Effector memory CD8-positive, alpha-beta T cell (primary cell): ENCODE data around the gene DNAI7.

ENCODE experiments used
- ATAC-seq: fragments of 150-1000 bp; cut with Tn5 transposase; replicated peaks from 2 replicates; pipeline ENCODE4 v1.10.0; 2021; ENCODE audit warnings: mild to moderate bottlenecking, moderate library complexity
- DNase-seq, 3 experiments: peaks; one replicate each; pipeline ENCODE4 v3.0.0; 2021
- H3K27ac Mint-ChIP-seq, 2 donors: one replicate each; pipeline ENCODE4 v1.8.0; 2022; ENCODE audit warnings: mild to moderate bottlenecking in 2 of 2, mixed read lengths in 2 of 2, moderate library complexity in 2 of 2
- H3K27me3 Mint-ChIP-seq, 2 donors: one replicate each; pipeline ENCODE4 v1.8.0; 2022; ENCODE audit warnings: mixed read lengths in 2 of 2
- H3K36me3 Mint-ChIP-seq: one replicate; pipeline ENCODE4 v1.8.0; 2022; ENCODE audit warnings: mild to moderate bottlenecking, moderate library complexity, mixed read lengths; ENCODE audit not compliant: insufficient read depth
- H3K4me1 Mint-ChIP-seq, 2 donors: one replicate each; pipeline ENCODE4 v1.8.0; 2022; ENCODE audit warnings: low read depth in 2 of 2, mixed read lengths in 2 of 2
- H3K4me3 Mint-ChIP-seq, 2 donors: one replicate each; pipeline ENCODE4 v1.8.0; 2022; ENCODE audit warnings: mild to moderate bottlenecking in 2 of 2, mixed read lengths in 2 of 2, moderate library complexity in 2 of 2
- H3K9me3 Mint-ChIP-seq, 2 donors: one replicate each; pipeline ENCODE4 v1.8.0; 2022; ENCODE audit warnings: mixed read lengths in 2 of 2

The DNAI7 gene

GRCh38 chr12:25151476-25151875 lies 43.5 kb downstream of the DNAI7 start:
- no peaks in the 10 kb centered on the region for H3K9me3 Mint-ChIP-seq
- H3K4me3 Mint-ChIP-seq: no peak overlapping the region
- H3K36me3 Mint-ChIP-seq: peaks cover under 1% of the 10 kb centered on the region
- DNase-seq: no peak
- no peak for ATAC-seq
- H3K27me3 Mint-ChIP-seq: no peaks in the 10 kb centered on the region
- H3K4me1 Mint-ChIP-seq: peaks cover 0 to 5% of the 10 kb centered on the region in 2 donors
- H3K27ac Mint-ChIP-seq: peak overlapping the region in 1 of 2 donors; percentile 16

- DNase-seq (no peak), ATAC-seq (no peak)
- Mint-ChIP-seq H3K4me3 (no peak overlapping the region), H3K36me3 (peaks cover 5% of the 10 kb centered on the region), H3K4me1 (no peaks in the 10 kb centered on the region), H3K9me3 (no peaks in the 10 kb centered on the region), H3K27me3 (no peaks in the 10 kb centered on the region), H3K27ac (no peak overlapping the region)
Measured at GRCh38 chr12:25146686-25147085, 48.3 kb downstream of the DNAI7 start.

- DNase-seq (no peak), ATAC-seq (no peak)
- Mint-ChIP-seq H3K9me3 (no peaks in the 10 kb centered on the region), H3K27me3 (peaks cover 10 to 21% of the 10 kb centered on the region in 2 donors), H3K4me3 (no peak overlapping the region), H3K27ac (peak overlapping the region in 1 of 2 donors; percentile 35), H3K4me1 (no peaks in the 10 kb centered on the region), H3K36me3 (no peaks in the 10 kb centered on the region)
Measured at GRCh38 chr12:25135531-25136154, 59.3 kb downstream of the DNAI7 start.

GRCh38 chr12:25131270-25131669 lies 63.7 kb downstream of the DNAI7 start:
- Mint-ChIP-seq H3K36me3 (no peaks in the 10 kb centered on the region), H3K4me3 (no peak overlapping the region), H3K9me3 (no peaks in the 10 kb centered on the region), H3K27me3 (peaks cover 6 to 16% of the 10 kb centered on the region in 2 donors), H3K27ac (no peak overlapping the region), H3K4me1 (no peaks in the 10 kb centered on the region)
- DNase-seq (no peak), ATAC-seq (no peak)

GRCh38 chr12:25130741-25131188 lies 64.2 kb downstream of the DNAI7 start:
- no peaks in the 10 kb centered on the region for H3K36me3 Mint-ChIP-seq
- H3K4me1 Mint-ChIP-seq: no peaks in the 10 kb centered on the region
- H3K27me3 Mint-ChIP-seq: peaks cover under 1 to 11% of the 10 kb centered on the region in 2 donors
- no peak overlapping the region for H3K4me3 Mint-ChIP-seq
- ATAC-seq (peak; percentile 45), DNase-seq (no peak)
- no peaks in the 10 kb centered on the region for H3K9me3 Mint-ChIP-seq
- H3K27ac Mint-ChIP-seq: no peak overlapping the region

- DNase-seq (no peak), ATAC-seq (no peak)
- Mint-ChIP-seq H3K4me3 (no peak overlapping the region), H3K36me3 (no peaks in the 10 kb centered on the region), H3K27ac (no peak overlapping the region), H3K27me3 (no peaks in the 10 kb centered on the region), H3K4me1 (no peaks in the 10 kb centered on the region), H3K9me3 (no peaks in the 10 kb centered on the region)
Measured at GRCh38 chr12:25126746-25127145, 68.2 kb downstream of the DNAI7 start.

GRCh38 chr12:25126101-25126500 lies 68.9 kb downstream of the DNAI7 start:
- Mint-ChIP-seq H3K4me1 (no peaks in the 10 kb centered on the region), H3K27ac (no peak overlapping the region), H3K4me3 (no peak overlapping the region), H3K27me3 (no peaks in the 10 kb centered on the region), H3K9me3 (no peaks in the 10 kb centered on the region), H3K36me3 (no peaks in the 10 kb centered on the region)
- DNase-seq (no peak), ATAC-seq (no peak)

GRCh38 chr12:25124493-25124892 lies 70.5 kb downstream of the DNAI7 start:
- H3K4me3 Mint-ChIP-seq: no peak overlapping the region
- H3K27me3 Mint-ChIP-seq: no peaks in the 10 kb centered on the region
- no peak overlapping the region for H3K27ac Mint-ChIP-seq
- ATAC-seq: no peak
- DNase-seq: no peak
- H3K36me3 Mint-ChIP-seq: no peaks in the 10 kb centered on the region
- H3K4me1 Mint-ChIP-seq: no peaks in the 10 kb centered on the region
- H3K9me3 Mint-ChIP-seq: no peaks in the 10 kb centered on the region

GRCh38 chr12:25123126-25123525 lies 71.8 kb downstream of the DNAI7 start:
- Mint-ChIP-seq H3K27me3 (no peaks in the 10 kb centered on the region), H3K4me3 (no peak overlapping the region), H3K27ac (no peak overlapping the region), H3K9me3 (no peaks in the 10 kb centered on the region), H3K4me1 (no peaks in the 10 kb centered on the region), H3K36me3 (no peaks in the 10 kb centered on the region)
- ATAC-seq (peak; percentile 29), DNase-seq (no peak)

- Mint-ChIP-seq H3K27ac (no peak overlapping the region), H3K4me1 (no peaks in the 10 kb centered on the region), H3K9me3 (no peaks in the 10 kb centered on the region), H3K4me3 (no peak overlapping the region), H3K27me3 (no peaks in the 10 kb centered on the region), H3K36me3 (no peaks in the 10 kb centered on the region)
- ATAC-seq (no peak), DNase-seq (no peak)
Measured at GRCh38 chr12:25121916-25122315, 73.0 kb downstream of the DNAI7 start.

GRCh38 chr12:25121110-25121509 lies 73.8 kb downstream of the DNAI7 start:
- no peaks in the 10 kb centered on the region for H3K27me3 Mint-ChIP-seq
- no peaks in the 10 kb centered on the region for H3K4me1 Mint-ChIP-seq
- no peaks in the 10 kb centered on the region for H3K36me3 Mint-ChIP-seq
- DNase-seq: no peak
- no peak overlapping the region for H3K4me3 Mint-ChIP-seq
- no peak for ATAC-seq
- H3K27ac Mint-ChIP-seq: no peak overlapping the region
- no peaks in the 10 kb centered on the region for H3K9me3 Mint-ChIP-seq

- no peaks in the 10 kb centered on the region for H3K9me3 Mint-ChIP-seq
- no peak overlapping the region for H3K4me3 Mint-ChIP-seq
- no peaks in the 10 kb centered on the region for H3K36me3 Mint-ChIP-seq
- DNase-seq: no peak
- H3K27me3 Mint-ChIP-seq: no peaks in the 10 kb centered on the region
- ATAC-seq: no peak
- H3K27ac Mint-ChIP-seq: no peak overlapping the region
- H3K4me1 Mint-ChIP-seq: no peaks in the 10 kb centered on the region
Measured at GRCh38 chr12:25119020-25119419, 75.9 kb downstream of the DNAI7 start.

GRCh38 chr12:25115677-25116076 lies 79.3 kb downstream of the DNAI7 start:
- Mint-ChIP-seq H3K27ac (no peak overlapping the region), H3K36me3 (no peaks in the 10 kb centered on the region), H3K27me3 (no peaks in the 10 kb centered on the region), H3K9me3 (no peaks in the 10 kb centered on the region), H3K4me3 (no peak overlapping the region), H3K4me1 (no peaks in the 10 kb centered on the region)
- DNase-seq: no peak
- ATAC-seq: no peak

GRCh38 chr12:25113651-25114050 lies 81.3 kb downstream of the DNAI7 start:
- DNase-seq (no peak), ATAC-seq (no peak)
- Mint-ChIP-seq H3K4me1 (no peaks in the 10 kb centered on the region), H3K27ac (no peak overlapping the region), H3K36me3 (peaks cover 12% of the 10 kb centered on the region), H3K9me3 (peaks cover 0 to 2% of the 10 kb centered on the region in 2 donors), H3K4me3 (no peak overlapping the region), H3K27me3 (no peaks in the 10 kb centered on the region)

GRCh38 chr12:25110260-25110659 lies 84.7 kb downstream of the DNAI7 start:
- Mint-ChIP-seq H3K27me3 (no peaks in the 10 kb centered on the region), H3K4me3 (no peak overlapping the region), H3K36me3 (peaks cover 26% of the 10 kb centered on the region), H3K4me1 (no peaks in the 10 kb centered on the region), H3K9me3 (peaks cover 0 to 2% of the 10 kb centered on the region in 2 donors), H3K27ac (no peak overlapping the region)
- ATAC-seq: no peak
- no peak for DNase-seq
